ENCODE measurements around the gene SLC17A9.

The SLC17A9 gene

GRCh38 chr20:62995898-62996595, 43.5 kb downstream of the SLC17A9 start:
- no peak overlapping the region for H3K27ac ChIP-seq (ENCODE audit: insufficient read depth, low read depth, low read length, poor library complexity, severe bottlenecking)
- H3K27me3 ChIP-seq (ENCODE audit: control insufficient read depth, insufficient read depth, low read length, poor library complexity, severe bottlenecking) = peaks cover 33% of the 10 kb centered on the region
- no peaks in the 10 kb centered on the region for H3K9me3 ChIP-seq (ENCODE audit: control insufficient read depth, low read length)
- peaks cover 16% of the 10 kb centered on the region for H3K4me1 ChIP-seq (ENCODE audit: control insufficient read depth, insufficient read depth, low read length)
- no peak overlapping the region for H3K4me3 ChIP-seq (ENCODE audit: insufficient read depth, low read depth, low read length)
- 91 to 92% methylated on average over 25 of the region's 25 CpGs for WGBS, 2 experiments
- no peaks in the 10 kb centered on the region for H3K36me3 ChIP-seq (ENCODE audit: control insufficient read depth, insufficient read depth, low read length)

DNA sequence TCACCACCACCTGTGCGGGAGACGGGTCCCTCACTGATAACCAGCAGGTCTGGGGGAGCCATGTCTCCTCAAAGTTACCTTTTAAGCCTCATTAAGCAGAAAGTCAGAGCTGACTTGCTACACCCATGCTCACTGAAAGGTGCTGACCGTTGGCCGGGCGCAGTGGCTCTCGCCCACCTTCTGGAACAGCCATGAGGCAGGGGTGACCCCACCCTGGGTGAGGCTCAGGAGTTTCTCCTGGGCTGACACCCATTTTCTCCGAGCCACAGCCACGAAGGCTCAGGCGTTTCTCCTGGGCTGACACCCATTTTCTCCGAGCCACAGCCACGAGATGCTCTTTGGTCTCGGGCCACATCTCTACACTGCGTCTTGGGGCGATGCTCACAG, 44.1 kb downstream of the SLC17A9 start:
- no peak overlapping the region for H3K4me3 ChIP-seq (ENCODE audit: insufficient read depth, low read depth, low read length)
- peaks cover 16% of the 10 kb centered on the region for H3K4me1 ChIP-seq (ENCODE audit: control insufficient read depth, insufficient read depth, low read length)
- no peaks in the 10 kb centered on the region for H3K36me3 ChIP-seq (ENCODE audit: control insufficient read depth, insufficient read depth, low read length)
- H3K27me3 ChIP-seq (ENCODE audit: control insufficient read depth, insufficient read depth, low read length, poor library complexity, severe bottlenecking) = peaks cover 37% of the 10 kb centered on the region
- 94 to 96% methylated on average over 14 of the region's 14 CpGs for WGBS, 2 experiments
- H3K9me3 ChIP-seq (ENCODE audit: control insufficient read depth, low read length) = no peaks in the 10 kb centered on the region
- H3K27ac ChIP-seq (ENCODE audit: insufficient read depth, low read depth, low read length, poor library complexity, severe bottlenecking) = no peak overlapping the region

GRCh38 chr20:62997417-62998035, 45.0 kb downstream of the SLC17A9 start:
- WGBS, 2 experiments = 56 to 59% methylated on average over 20 of the region's 20 CpGs
- H3K9me3 ChIP-seq (ENCODE audit: control insufficient read depth, low read length) = no peaks in the 10 kb centered on the region
- no peaks in the 10 kb centered on the region for H3K36me3 ChIP-seq (ENCODE audit: control insufficient read depth, insufficient read depth, low read length)
- H3K27ac ChIP-seq (ENCODE audit: insufficient read depth, low read depth, low read length, poor library complexity, severe bottlenecking) = no peak overlapping the region
- H3K4me3 ChIP-seq (ENCODE audit: insufficient read depth, low read depth, low read length) = no peak overlapping the region
- H3K4me1 ChIP-seq (ENCODE audit: control insufficient read depth, insufficient read depth, low read length) = peaks cover 16% of the 10 kb centered on the region
- H3K27me3 ChIP-seq (ENCODE audit: control insufficient read depth, insufficient read depth, low read length, poor library complexity, severe bottlenecking) = peaks cover 44% of the 10 kb centered on the region

DNA sequence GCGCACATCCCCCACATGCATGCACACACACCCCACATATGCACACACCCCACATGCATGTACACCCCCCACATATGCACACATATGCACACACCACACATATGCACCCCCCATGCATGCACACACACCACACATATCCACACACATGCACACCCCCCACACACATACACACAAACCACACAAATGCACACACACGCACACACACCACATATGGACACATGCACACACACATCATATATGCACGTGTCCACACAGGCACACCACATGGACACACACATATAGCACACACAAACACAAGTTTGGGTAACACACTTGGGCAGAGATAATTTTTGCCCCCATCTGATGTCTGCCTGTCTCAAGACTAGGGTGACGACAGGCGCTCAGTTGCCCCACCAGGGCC, 45.9 kb downstream of the SLC17A9 start:
- H3K27me3 ChIP-seq (ENCODE audit: control insufficient read depth, insufficient read depth, low read length, poor library complexity, severe bottlenecking) = peaks cover 54% of the 10 kb centered on the region

DNA sequence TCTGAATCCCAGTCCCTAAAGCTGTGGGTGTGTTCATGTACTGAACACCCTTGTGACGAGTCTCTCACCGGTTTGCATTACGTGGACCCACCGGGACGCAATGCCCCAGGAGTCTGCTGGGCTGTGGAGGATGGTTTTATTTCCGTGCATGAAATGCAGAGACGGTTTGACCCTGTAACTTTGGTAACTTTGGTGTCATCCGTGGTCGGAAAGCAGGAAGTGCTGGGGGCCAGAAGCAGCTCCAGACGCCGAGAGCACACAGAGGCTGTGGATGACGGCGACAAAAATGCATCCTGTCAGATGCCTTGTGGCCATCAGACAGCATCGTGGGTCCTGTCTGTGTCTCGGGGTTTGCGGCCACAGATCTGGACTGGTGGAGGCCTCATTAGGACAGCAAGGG, 47.1 kb downstream of the SLC17A9 start:
- H3K27ac ChIP-seq (ENCODE audit: insufficient read depth, low read depth, low read length, poor library complexity, severe bottlenecking) = no peak overlapping the region
- no peaks in the 10 kb centered on the region for H3K36me3 ChIP-seq (ENCODE audit: control insufficient read depth, insufficient read depth, low read length)
- H3K9me3 ChIP-seq (ENCODE audit: control insufficient read depth, low read length) = no peaks in the 10 kb centered on the region
- WGBS, 2 experiments = 91 to 92% methylated on average over 16 of the region's 16 CpGs
- peaks cover 65% of the 10 kb centered on the region for H3K27me3 ChIP-seq (ENCODE audit: control insufficient read depth, insufficient read depth, low read length, poor library complexity, severe bottlenecking)
- H3K4me3 ChIP-seq (ENCODE audit: insufficient read depth, low read depth, low read length) = no peak overlapping the region
- peaks cover 16% of the 10 kb centered on the region for H3K4me1 ChIP-seq (ENCODE audit: control insufficient read depth, insufficient read depth, low read length)

More for the DNA sequence above, 45.9 kb downstream of the SLC17A9 start:
- Histone ChIP-seq H3K36me3 (ENCODE audit: control insufficient read depth, insufficient read depth, low read length) (no peaks in the 10 kb centered on the region), H3K27ac (ENCODE audit: insufficient read depth, low read depth, low read length, poor library complexity, severe bottlenecking) (no peak overlapping the region), H3K4me3 (ENCODE audit: insufficient read depth, low read depth, low read length) (no peak overlapping the region), H3K9me3 (ENCODE audit: control insufficient read depth, low read length) (no peaks in the 10 kb centered on the region), H3K4me1 (ENCODE audit: control insufficient read depth, insufficient read depth, low read length) (peaks cover 16% of the 10 kb centered on the region)
- WGBS, 2 experiments = 84 to 88% methylated on average over 5 of the region's 5 CpGs

DNA sequence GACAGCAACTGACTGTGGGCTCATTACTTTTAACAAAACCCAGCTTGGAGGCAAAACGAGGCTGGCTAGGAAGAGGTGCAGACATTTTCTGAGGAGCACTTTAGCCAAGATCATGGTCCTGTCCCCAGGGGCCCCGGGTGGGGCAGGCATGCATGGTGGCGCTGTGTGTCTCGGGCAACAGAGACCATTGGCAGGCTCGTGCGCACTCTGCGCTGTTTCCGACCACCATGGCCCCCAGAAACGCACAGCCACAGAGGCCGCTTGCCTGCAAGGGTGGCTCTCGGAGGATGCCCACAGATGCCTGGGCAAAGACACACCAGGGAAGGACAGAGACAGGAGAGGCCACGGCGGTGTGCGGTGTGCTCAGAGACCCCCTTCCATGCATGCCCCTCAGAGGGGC, 47.5 kb downstream of the SLC17A9 start:
- no peak overlapping the region for H3K4me3 ChIP-seq (ENCODE audit: insufficient read depth, low read depth, low read length)
- H3K27me3 ChIP-seq (ENCODE audit: control insufficient read depth, insufficient read depth, low read length, poor library complexity, severe bottlenecking) = peaks cover 70% of the 10 kb centered on the region
- WGBS, 2 experiments = 94% methylated on average over 14 of the region's 14 CpGs
- no peak overlapping the region for H3K27ac ChIP-seq (ENCODE audit: insufficient read depth, low read depth, low read length, poor library complexity, severe bottlenecking)
- H3K4me1 ChIP-seq (ENCODE audit: control insufficient read depth, insufficient read depth, low read length) = peaks cover 14% of the 10 kb centered on the region
- no peaks in the 10 kb centered on the region for H3K36me3 ChIP-seq (ENCODE audit: control insufficient read depth, insufficient read depth, low read length)
- H3K9me3 ChIP-seq (ENCODE audit: control insufficient read depth, low read length) = no peaks in the 10 kb centered on the region

DNA sequence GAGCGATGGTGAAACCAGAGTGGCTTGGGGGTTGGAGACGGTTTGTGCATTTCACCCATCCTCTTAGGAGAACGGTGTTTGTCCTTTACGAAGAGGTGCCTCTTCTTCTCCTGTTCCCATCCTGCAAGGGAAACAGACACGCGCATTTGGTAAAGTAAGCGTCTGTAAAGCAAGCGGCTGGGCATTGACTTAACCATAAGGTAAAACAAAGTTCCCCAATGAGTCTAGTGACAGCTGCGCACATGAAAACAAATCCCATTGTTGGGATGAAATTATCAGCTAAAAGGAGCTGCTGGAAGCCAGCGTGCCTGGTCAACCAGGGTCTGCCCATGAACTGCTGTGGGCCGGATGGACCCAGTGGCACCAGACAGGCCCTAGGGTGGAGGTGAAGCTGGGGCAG, 48.4 kb downstream of the SLC17A9 start:
- H3K4me1 ChIP-seq (ENCODE audit: control insufficient read depth, insufficient read depth, low read length) = peaks cover 8% of the 10 kb centered on the region
- WGBS, 2 experiments = 66 to 72% methylated on average over 11 of the region's 11 CpGs
- H3K27me3 ChIP-seq (ENCODE audit: control insufficient read depth, insufficient read depth, low read length, poor library complexity, severe bottlenecking) = peaks cover 79% of the 10 kb centered on the region
- H3K9me3 ChIP-seq (ENCODE audit: control insufficient read depth, low read length) = no peaks in the 10 kb centered on the region
- no peaks in the 10 kb centered on the region for H3K36me3 ChIP-seq (ENCODE audit: control insufficient read depth, insufficient read depth, low read length)
- no peak overlapping the region for H3K4me3 ChIP-seq (ENCODE audit: insufficient read depth, low read depth, low read length)
- no peak overlapping the region for H3K27ac ChIP-seq (ENCODE audit: insufficient read depth, low read depth, low read length, poor library complexity, severe bottlenecking)

DNA sequence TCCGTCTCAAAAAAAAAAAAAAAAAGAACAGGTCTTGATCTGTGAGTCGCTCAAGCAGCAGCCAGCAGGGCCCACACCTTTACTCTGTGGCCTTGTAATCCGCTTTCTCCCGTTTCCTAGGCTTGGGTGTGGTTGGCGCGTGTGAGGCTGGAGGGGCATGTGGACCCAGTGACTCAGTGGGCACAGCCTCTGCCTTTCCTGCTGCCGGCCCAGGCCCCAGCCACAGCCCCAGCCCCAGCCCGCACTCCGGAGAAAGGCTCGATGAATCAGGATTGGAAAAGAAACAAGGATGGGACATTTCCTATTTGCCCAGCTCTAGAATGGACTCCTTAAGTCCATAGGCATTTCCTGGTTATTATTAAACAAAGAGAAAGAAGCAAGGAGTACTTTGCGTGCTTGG, 50.0 kb downstream of the SLC17A9 start:
- Histone ChIP-seq H3K4me3 (ENCODE audit: insufficient read depth, low read depth, low read length) (no peak overlapping the region), H3K36me3 (ENCODE audit: control insufficient read depth, insufficient read depth, low read length) (no peaks in the 10 kb centered on the region), H3K4me1 (ENCODE audit: control insufficient read depth, insufficient read depth, low read length) (peaks cover 16% of the 10 kb centered on the region), H3K9me3 (ENCODE audit: control insufficient read depth, low read length) (no peaks in the 10 kb centered on the region), H3K27ac (ENCODE audit: insufficient read depth, low read depth, low read length, poor library complexity, severe bottlenecking) (no peak overlapping the region), H3K27me3 (ENCODE audit: control insufficient read depth, insufficient read depth, low read length, poor library complexity, severe bottlenecking) (peaks cover 90% of the 10 kb centered on the region)
- WGBS, 2 experiments = 90% methylated on average over 11 of the region's 11 CpGs

GRCh38 chr20:63003546-63003945, 51.0 kb downstream of the SLC17A9 start:
- H3K4me1 ChIP-seq (ENCODE audit: control insufficient read depth, insufficient read depth, low read length) = peaks cover 23% of the 10 kb centered on the region
- no peaks in the 10 kb centered on the region for H3K36me3 ChIP-seq (ENCODE audit: control insufficient read depth, insufficient read depth, low read length)
- H3K27me3 ChIP-seq (ENCODE audit: control insufficient read depth, insufficient read depth, low read length, poor library complexity, severe bottlenecking) = peaks cover 95% of the 10 kb centered on the region
- no peaks in the 10 kb centered on the region for H3K9me3 ChIP-seq (ENCODE audit: control insufficient read depth, low read length)
- H3K27ac ChIP-seq (ENCODE audit: insufficient read depth, low read depth, low read length, poor library complexity, severe bottlenecking) = no peak overlapping the region
- no peak overlapping the region for H3K4me3 ChIP-seq (ENCODE audit: insufficient read depth, low read depth, low read length)
- 3 to 4% methylated on average over 13 of the region's 13 CpGs for WGBS, 2 experiments

DNA sequence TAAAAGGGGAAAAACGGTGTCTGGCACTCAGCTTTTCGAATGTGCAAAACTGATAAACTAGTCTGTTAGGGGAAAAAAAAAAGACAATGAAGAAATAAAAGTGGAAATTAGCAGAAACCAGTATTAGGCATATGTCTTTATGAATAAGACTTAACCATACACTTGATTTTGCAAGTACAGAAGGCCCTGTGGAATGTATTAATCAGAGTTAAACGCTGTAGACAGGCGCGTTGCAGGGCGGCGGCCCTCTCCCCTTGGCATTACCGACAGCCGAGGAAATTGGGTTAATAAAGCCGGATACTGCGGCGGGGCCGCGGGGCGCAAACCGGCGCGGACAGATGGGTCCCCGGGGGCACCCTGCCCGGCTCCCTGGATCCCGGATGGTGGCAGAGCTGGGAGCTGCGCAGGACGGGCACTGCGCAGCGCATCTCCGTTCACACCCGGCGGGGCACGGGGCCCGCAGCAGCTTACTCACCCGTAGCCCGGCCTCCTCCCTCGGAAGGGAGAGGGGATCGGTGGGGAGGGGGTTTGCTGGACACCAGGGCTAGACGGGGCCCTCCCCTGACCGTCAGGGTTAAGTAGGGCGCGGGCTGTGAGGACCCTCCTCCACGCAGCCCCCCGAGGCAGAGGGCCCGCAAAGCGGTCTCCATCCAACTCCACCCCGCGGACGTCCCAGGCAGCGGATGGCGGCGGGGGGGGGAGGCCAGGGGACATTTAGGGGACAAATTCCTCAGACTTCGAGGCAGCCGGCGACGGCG, 52.3 kb downstream of the SLC17A9 start:
- H3K4me3 ChIP-seq (ENCODE audit: insufficient read depth, low read depth, low read length) = no peak overlapping the region
- no peaks in the 10 kb centered on the region for H3K36me3 ChIP-seq (ENCODE audit: control insufficient read depth, insufficient read depth, low read length)
- peaks cover 96% of the 10 kb centered on the region for H3K27me3 ChIP-seq (ENCODE audit: control insufficient read depth, insufficient read depth, low read length, poor library complexity, severe bottlenecking)
- H3K27ac ChIP-seq (ENCODE audit: insufficient read depth, low read depth, low read length, poor library complexity, severe bottlenecking) = no peak overlapping the region
- H3K9me3 ChIP-seq (ENCODE audit: control insufficient read depth, low read length) = no peaks in the 10 kb centered on the region
- WGBS, 2 experiments = 5 to 7% methylated on average over 53 of the region's 53 CpGs
- peaks cover 28% of the 10 kb centered on the region for H3K4me1 ChIP-seq (ENCODE audit: control insufficient read depth, insufficient read depth, low read length)

Data from ectodermal cell (in vitro differentiated cells).